ENCODE results near the gene SPTBN1. TPM values are rescaled to one million over a fixed set of nuclear protein-coding genes. Genes with fewer than 3 reads are reported as not detected.

Gene SPTBN1
- total and polyA plus RNA-seq, 2 of the 13 experiments (the other 11 are each of a cell fraction or from before 2014, with no cell fraction given) = 123 to 299 TPM

GRCh38 chr2:54627973-54628372, 171.8 kb downstream of the SPTBN1 start:
- POLR2A ChIA-PET = interaction anchor here (0.7 to 1.2 kb wide), 2 partner anchors 38 to 48 kb away, joined by 4 read pairs; no protein-coding TSS in a partner anchor
- H3K9me3 ChIP-seq (ENCODE audit: low read length) = no peaks in the 10 kb centered on the region
- H4K20me1 ChIP-seq (ENCODE audit: insufficient read depth, low read length) = peaks cover 18% of the 10 kb centered on the region
- peaks cover 27% of the 10 kb centered on the region for H3K4me1 ChIP-seq (ENCODE audit: insufficient read depth, low read length)
- peaks cover 24% of the 10 kb centered on the region for H3K79me2 ChIP-seq (ENCODE audit: insufficient read depth, low read length)
- no peak overlapping the region for H2AFZ ChIP-seq (ENCODE audit: low read length)
- no peak overlapping the region for H3K9ac ChIP-seq (ENCODE audit: insufficient read depth, low read depth, low read length)
- DNase-seq (ENCODE audit: low spot score) (no peak), ATAC-seq (no peak), FAIRE-seq (no peak)
- intact Hi-C loops (cut with micrococcal nuclease; ENCODE audit: unreplicated experiment) (no loop called here), in situ Hi-C loops (cut with HindIII; ENCODE audit: extremely low pct_ligation_motif_present, low pct_unique_long_range_greater_than_20kb) (no loop called here)
- H3K4me2 ChIP-seq (ENCODE audit: low read depth, low read length) = no peak overlapping the region
- TF ChIP-seq SIN3A (IDR thresholded peaks at IDR 0.05; ENCODE audit: borderline replicate concordance, low read depth, low read length) (no peak), ZSCAN29 (CRISPR knock-in tag; conservative IDR thresholded peaks at IDR 0.05) (no peak), ZNF772 (CRISPR knock-in tag; IDR thresholded peaks at IDR 0.05) (no peak), RBM22 (optimal IDR thresholded peaks at IDR 0.05; ENCODE audit: low read length) (peak; percentile 96), KDM5A (IDR thresholded peaks at IDR 0.05; ENCODE audit: borderline replicate concordance, low read length) (no peak), ZNF792 (CRISPR knock-in tag; IDR thresholded peaks at IDR 0.05) (no peak), POLR2A (IDR thresholded peaks at IDR 0.05; ENCODE audit: insufficient read depth in 1 of 2, low read depth in 2 of 2, low read length in 2 of 2) (peak in 1 of 2 experiments; percentile 29; a peak in 1 of 4 replicates), RARA (CRISPR knock-in tag; IDR thresholded peaks at IDR 0.05) (no peak), CEBPG (CRISPR knock-in tag; IDR thresholded peaks at IDR 0.05) (no peak), EEA1 (CRISPR knock-in tag; IDR thresholded peaks at IDR 0.05; ENCODE audit: borderline replicate concordance) (no peak), PAXIP1 (CRISPR knock-in tag; conservative IDR thresholded peaks at IDR 0.05) (no peak), ZNF691 (CRISPR knock-in tag; IDR thresholded peaks at IDR 0.05; ENCODE audit: borderline replicate concordance, low read depth) (no peak), TFE3 (CRISPR knock-in tag; IDR thresholded peaks at IDR 0.05) (no peak), ZNF580 (CRISPR knock-in tag; IDR thresholded peaks at IDR 0.05; ENCODE audit: borderline replicate concordance, low read depth) (no peak), NONO (IDR thresholded peaks at IDR 0.05) (no peak), NONO (CRISPR knock-in tag; conservative IDR thresholded peaks at IDR 0.05) (no peak)
- CTCF ChIA-PET (ENCODE audit: low intra/inter-chr PET ratio, low total read pairs) = no interaction called here
- H3K27me3 ChIP-seq (ENCODE audit: control insufficient read depth in 1 of 2, insufficient read depth in 2 of 2, low read length in 2 of 2) = no peaks in the 10 kb centered on the region
- H3K27ac ChIP-seq (ENCODE audit: extremely low read length, insufficient read depth, low read length) = no peak overlapping the region
- WGBS (ENCODE audit: low lambda C conversion rate) = 97% methylated on average over 6 of the region's 6 CpGs
- no TSS peak for BruUV-seq (replicated peaks)
- H3K4me3 ChIP-seq (replicated peaks in 1 of 3; ENCODE audit: insufficient read depth in 1 of 3, low read depth in 2 of 3, low read length in 3 of 3) = no peak overlapping the region
- peaks cover 77 to 97% of the 10 kb centered on the region in 2 experiments for H3K36me3 ChIP-seq (replicated peaks in 1 of 2; ENCODE audit: control insufficient read depth in 1 of 2, insufficient read depth in 2 of 2, low read length in 2 of 2)
